PFSK-1 (cell line): ENCODE data around the gene AMPD3.

Experiments used
- FOXP2 ChIP-seq: optimal IDR thresholded peaks from 2 replicates; pipeline ENCODE3; 2011; ENCODE audit warnings: borderline replicate concordance, control low read depth, inconsistent platforms; ENCODE audit not compliant: insufficient read depth; ENCODE audit errors: extremely low read length, extremely low read depth
- POLR2AphosphoS5 ChIP-seq: IDR thresholded peaks from 2 replicates; pipeline ENCODE4 v1.6.1; 2012; ENCODE audit warnings: low read depth, mild to moderate bottlenecking, control low read depth, low read length, moderate library complexity
- SIN3A ChIP-seq: IDR thresholded peaks from 2 replicates; pipeline ENCODE4 v1.6.1; 2012; ENCODE audit warnings: mild to moderate bottlenecking, low read length, moderate library complexity, borderline replicate concordance; ENCODE audit not compliant: insufficient read depth
- TAF1 ChIP-seq: IDR thresholded peaks from 2 replicates; pipeline ENCODE4 v1.6.1; 2012; ENCODE audit warnings: low read length, control low read depth, borderline replicate concordance; ENCODE audit not compliant: insufficient read depth
- TF ChIP-seq, protein P1 (sequence below), 2 experiments: IDR thresholded peaks; 2 replicates each; pipeline versions ENCODE4 v1.6.1 to v1.8.0; 2011 to 2012; ENCODE audit warnings: low read depth in 2 of 2, low read length in 2 of 2, control low read depth in 1 of 2, inconsistent platforms in 1 of 2, mild to moderate bottlenecking in 1 of 2, moderate library complexity in 1 of 2; ENCODE audit not compliant: insufficient read depth in 1 of 2

DNA sequence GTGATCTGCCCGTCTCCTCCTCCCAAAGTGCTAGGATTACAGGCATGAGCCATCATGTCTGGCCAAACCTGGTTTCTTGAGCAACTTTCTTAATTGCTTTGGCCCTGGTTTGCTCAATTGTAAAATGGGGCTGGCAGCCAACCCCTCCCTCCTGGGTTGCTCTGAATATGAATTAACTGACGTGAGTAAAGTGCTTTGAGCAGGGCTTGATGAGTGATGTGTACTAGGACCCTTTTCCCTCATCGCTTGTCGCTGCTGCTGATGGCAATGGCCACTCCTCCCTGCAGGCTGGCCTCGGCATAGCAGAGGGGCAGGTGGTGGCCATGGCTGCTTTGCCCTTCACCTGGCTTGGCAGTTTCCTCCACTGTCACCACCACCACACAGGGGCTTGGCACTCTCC lies 44.4 kb downstream of the AMPD3 start:
- TF ChIP-seq POLR2AphosphoS5 = no peak
- no peak for TF ChIP-seq SIN3A
- TF ChIP-seq TAF1 = no peak
- TF ChIP-seq, protein P1, sequence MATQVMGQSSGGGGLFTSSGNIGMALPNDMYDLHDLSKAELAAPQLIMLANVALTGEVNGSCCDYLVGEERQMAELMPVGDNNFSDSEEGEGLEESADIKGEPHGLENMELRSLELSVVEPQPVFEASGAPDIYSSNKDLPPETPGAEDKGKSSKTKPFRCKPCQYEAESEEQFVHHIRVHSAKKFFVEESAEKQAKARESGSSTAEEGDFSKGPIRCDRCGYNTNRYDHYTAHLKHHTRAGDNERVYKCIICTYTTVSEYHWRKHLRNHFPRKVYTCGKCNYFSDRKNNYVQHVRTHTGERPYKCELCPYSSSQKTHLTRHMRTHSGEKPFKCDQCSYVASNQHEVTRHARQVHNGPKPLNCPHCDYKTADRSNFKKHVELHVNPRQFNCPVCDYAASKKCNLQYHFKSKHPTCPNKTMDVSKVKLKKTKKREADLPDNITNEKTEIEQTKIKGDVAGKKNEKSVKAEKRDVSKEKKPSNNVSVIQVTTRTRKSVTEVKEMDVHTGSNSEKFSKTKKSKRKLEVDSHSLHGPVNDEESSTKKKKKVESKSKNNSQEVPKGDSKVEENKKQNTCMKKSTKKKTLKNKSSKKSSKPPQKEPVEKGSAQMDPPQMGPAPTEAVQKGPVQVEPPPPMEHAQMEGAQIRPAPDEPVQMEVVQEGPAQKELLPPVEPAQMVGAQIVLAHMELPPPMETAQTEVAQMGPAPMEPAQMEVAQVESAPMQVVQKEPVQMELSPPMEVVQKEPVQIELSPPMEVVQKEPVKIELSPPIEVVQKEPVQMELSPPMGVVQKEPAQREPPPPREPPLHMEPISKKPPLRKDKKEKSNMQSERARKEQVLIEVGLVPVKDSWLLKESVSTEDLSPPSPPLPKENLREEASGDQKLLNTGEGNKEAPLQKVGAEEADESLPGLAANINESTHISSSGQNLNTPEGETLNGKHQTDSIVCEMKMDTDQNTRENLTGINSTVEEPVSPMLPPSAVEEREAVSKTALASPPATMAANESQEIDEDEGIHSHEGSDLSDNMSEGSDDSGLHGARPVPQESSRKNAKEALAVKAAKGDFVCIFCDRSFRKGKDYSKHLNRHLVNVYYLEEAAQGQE (IDR thresholded peaks at IDR 0.05; ENCODE audit: insufficient read depth in 1 of 2, low read depth in 2 of 2, low read length in 2 of 2) = no peak
- no peak for TF ChIP-seq FOXP2
